ACHN (cell line): ENCODE data around the gene TGFBI.

Source experiments
- DNase-seq: peaks from one replicate; pipeline ENCODE4 v3.0.0-alpha.2; 2015
- in situ Hi-C: cut with HindIII; loops from 2 replicates; pipeline ENCODE4 v1.10.0; 2017; ENCODE audit warnings: low sequenced_read_pairs, low pct_ligation_motif_present, low pct_unique_long_range_greater_than_20kb

TGFBI gene

DNA sequence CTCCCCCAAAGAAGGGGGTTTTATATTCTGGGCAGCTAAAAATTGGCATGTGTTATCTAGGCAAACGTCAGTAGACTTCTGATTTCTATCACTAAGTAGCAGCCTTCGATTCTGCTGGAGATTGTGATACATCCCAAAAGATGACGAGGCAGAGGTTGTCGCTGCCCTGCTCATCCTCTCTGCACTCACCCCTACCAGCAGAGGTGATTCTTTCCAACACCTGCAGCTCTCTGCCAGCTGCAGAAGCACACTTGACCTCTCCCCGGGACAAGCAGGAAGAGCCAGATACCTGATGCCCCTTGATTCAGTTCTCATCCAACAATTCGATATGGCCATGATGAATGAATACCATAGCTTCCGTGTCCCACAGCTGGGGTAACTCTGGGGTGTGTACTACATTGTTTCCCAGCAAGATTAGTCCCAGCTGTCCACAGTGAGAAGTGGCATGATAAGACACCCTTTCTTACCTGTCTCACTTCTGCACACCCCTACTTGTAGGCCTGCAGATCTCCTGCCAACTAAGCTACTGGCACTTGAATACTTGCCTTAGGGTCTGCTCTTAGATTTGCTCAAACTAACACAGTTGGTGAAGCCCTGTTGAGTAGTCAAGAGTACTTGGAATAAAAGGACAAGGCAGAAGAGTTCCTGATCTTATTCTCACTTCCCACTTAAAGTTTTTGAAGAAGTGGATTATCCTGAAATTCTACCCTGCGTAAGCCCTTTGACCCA, 66.3 kb downstream of the TGFBI start:
- in situ Hi-C loops, result no loop called here
- DNase-seq, result no peak

DNA sequence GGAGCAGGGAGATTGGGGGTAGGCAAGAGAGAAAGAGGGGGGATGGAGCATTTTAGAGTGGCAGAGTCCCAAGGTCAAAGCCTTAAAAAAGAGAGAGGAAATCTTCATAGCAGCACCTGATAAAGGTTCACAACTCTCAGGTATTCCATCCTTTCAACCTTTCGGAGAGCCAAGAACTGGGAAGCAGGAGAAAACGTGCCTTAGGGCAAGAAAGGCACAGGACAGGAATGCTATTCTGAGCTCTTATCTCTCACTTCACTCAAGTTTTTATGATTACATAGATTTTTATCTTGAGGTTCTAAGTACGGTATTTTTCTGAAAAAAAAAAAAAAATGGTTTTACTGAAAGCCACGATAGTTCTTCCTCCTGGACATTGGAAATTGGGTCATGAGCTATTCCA, 69.4 kb downstream of the TGFBI start:
- DNase-seq, result no peak
- in situ Hi-C loops, result no loop called here

DNA sequence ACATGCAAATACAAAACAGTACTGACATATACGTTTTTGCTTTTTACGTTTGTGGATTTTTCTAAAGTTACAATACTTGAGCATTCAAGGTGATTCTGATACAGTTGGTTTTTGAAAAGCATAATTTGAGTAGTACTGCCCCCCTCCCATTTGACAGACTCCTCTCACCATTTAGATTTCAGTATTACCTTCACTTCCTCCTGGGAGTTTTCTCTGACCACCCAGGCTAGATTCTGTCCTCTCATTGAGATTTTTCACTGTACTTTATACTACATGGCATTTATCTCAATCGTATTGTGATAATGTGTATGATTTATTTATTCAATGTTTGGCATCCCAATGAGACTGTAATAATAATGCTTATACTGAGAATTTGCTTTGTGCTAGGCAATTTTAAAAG, 71.1 kb downstream of the TGFBI start:
- DNase-seq, result no peak
- in situ Hi-C loops, result no loop called here

DNA sequence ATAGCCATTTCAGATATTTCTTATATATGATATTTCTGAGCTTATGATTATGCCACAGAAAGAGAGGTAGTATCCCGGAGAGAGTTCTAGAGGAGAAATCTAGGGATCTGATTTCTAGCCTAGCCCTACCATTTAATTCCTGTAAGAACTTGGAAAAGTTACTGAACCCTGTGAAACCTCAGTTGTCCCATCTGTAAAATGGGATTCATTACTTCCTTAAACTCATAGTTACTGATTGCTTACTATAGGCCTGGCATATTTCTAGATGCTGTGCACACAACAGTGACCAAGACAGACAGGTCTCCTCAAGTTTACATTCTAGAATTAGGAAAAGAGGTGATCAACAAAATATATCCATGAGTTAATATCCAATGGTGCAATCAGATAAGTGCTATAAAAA, 73.1 kb downstream of the TGFBI start:
- in situ Hi-C loops, result no loop called here
- DNase-seq, result no peak

GRCh38 chr5:136103118-136103517, 74.3 kb downstream of the TGFBI start:
- no peak for DNase-seq
- in situ Hi-C loops, result no loop called here

DNA sequence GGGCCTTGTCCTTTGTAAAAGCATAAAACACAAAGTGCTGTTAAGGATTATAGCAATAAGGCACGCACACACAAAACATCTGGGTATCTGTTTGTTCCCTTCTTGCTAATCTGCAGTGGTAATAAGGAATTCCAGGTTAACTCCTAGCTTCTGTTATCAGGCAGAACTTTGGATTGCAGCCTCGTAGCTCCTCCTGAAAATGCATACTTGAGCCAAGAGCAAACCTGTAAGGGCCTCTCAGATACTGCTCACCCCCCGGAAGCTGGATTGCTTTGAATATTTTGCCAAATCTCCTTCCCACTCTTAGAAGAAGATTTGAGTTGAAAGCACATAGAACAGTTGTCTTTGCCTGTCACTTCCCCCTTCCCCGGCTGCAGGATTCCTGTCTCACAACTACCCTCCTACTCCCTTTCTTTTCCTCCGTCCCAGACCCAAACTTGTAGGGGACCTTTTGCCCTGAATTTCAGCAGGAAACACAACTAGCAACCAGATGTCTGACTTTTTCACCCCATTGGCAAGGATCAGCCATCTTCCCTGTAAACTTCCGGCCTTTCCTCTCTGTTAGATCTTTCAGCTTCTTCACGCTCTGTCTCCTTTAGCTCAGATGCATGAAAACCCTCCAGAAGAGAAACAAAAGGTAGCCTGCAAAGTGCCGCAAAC, 75.6 kb downstream of the TGFBI start:
- no peak for DNase-seq
- in situ Hi-C loops, result no loop called here

DNA sequence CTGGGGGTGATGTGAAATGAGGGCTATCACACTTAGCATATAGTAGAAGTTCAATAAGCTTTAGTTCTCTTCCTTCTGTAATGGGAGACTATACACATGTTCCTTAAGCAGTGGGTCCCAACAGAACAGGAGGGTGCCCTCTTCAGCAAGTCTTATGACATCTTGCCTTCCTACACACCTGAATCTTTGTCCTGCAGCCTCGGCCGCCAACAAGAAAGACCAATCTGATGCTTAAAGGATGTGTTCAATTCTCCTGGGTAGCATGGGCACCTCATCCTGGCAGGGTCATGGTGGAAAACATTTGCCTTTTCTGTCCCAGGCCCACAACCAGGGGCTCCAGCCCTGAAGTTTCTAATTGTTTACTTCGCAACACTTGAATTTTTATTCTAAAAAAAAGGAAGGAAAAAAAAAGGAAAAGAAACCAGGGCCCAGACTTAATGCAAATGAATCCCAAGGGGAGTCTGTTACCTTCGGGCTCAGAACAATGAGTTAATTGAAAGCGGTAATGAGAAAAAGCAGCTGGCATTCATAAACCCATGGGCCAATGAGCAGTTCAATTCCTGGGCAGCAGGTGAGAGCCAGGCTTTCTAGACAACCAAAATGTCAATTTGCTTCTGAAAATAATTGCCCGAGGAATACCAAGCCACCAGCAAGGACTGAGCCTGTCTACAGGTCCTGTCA, 77.7 kb downstream of the TGFBI start:
- DNase-seq, result no peak
- in situ Hi-C loops, result no loop called here

- in situ Hi-C loops, result no loop called here
- no peak for DNase-seq
Measured at GRCh38 chr5:136108180-136108611, 79.4 kb downstream of the TGFBI start.

DNA sequence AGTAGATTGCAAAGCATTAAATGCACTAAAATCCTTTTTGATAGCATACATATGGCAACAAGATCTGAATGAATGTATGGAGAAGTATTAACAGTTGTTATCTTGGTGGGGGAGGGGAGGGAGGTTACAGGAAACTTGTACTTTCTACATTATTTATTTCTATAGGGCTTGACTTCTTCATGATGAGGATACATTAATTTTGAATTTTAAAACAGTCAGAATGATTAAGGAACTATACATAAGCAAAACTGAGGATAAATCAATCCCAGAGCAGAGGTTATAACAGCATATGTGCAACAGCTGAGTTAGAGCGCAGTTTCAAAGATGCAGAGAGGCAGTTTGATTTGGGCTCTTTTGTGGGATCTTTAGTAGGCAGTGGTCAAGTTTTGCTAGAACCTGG, 80.0 kb downstream of the TGFBI start:
- DNase-seq, result no peak
- in situ Hi-C loops, result no loop called here

DNA sequence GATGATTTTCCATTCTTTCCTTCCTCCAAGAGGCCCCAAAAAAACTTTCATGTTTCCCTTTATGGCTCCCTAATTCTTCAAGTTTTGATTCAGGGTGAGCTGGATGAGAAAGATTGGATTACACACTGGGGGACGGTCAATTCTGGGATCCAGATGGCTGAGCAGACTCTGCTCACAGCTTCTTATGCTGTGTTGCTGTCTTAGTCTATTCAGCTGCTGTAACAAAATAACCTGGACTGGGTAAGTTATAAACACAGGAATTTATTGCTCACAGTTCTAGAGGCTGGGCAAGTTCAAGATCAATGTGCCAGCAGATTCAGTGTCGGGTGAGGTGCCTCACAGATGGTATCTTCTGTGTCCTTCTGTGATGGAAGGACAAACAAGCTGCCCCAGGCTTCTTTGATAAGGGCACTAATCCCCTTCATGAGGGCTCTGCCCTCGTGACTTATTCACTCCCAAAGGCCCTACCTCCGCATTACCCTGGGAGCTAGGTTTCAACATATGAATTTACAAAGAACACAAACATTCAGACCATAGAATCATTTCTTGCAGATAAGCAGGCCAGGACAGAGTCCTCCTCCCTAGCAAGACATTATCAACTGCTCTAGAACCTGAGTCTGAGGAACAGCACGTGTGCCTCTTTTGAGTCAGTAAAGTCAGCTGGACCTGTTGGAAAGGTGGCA, 80.8 kb downstream of the TGFBI start:
- in situ Hi-C loops, result no loop called here
- no peak for DNase-seq
